NCI-H187 treated with DMSO at 0.1 percent for 48 hours (cell line): Measurements from ENCODE around the gene GCNT1.
"Not testable (repeated sequence)": the region's sequence is repeated elsewhere in the genome, so short reads cannot be mapped to it uniquely, and the experiment has no call there.

Source experiments
- DNase-seq: peaks from one replicate; lab custom pipeline; 2025; lab: John Stamatoyannopoulos, UW

Gene GCNT1

DNA sequence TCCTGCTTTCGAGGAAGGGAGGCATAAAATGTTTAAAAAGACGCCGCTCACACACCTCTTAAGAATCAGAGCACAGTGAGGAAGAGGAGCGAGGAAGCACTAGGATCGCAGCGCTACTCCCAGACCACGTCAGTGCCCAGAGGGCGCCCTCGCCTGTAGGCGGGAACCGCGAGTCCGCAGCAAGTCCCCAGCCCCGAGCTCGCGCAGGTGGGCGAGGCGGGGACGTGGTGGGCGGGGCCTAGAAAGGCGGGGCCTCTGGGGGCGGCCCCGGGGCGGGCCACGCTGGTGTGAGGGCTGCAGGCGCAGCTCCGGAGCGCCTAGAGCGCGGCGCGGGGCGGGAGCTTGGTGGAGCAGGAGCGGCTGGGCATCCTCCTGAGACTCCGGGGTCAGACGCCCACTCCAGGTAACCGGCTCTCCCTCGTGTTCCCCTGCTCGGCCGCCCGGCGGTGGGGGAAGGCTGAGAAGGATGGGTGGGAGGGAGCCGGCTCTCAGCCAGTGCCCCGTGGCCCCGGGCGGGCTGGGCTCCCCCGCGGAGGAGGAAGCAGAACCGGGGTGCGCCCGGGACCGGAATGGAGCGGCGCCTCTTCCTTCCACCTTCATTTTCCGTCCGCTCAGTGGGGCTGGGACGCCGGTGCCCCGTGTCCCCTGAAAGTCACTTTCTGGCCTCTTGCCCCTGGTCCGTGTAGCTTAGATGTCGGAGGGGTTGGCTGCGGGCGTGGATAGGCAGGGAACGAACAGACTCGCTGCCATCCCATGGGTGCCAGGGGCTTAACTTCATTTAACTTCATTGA, at the start of gene GCNT1:
TSS of gene GCNT1 (plus strand) at position 280 of the 791 bp plus-strand sequence. CDS start 43,200 bp downstream, outside the sequence.
- no peak for DNase-seq

- no peak for DNase-seq
Observed at GRCh38 chr9:76412638-76413037, 46.3 kb upstream of the GCNT1 start.

DNA sequence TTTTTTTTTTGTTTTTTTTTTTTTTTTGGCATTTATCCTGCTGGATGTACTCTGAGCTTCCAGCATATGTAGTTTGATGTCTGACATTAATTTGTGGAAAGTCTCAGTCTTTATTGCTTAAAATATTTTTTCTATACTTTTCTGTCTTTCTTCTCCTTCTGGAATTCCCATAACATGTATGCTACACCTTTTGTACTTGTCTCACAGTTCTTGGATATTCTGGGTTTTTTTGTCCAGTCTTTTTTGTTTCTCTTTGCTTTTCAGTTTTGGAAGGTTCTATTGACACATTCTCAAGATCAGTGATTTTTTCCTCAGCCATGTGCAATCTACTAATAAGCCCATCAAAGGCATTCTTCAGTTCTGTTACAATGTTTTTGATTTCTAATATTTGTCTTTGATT, 45.3 kb upstream of the GCNT1 start:
- no peak for DNase-seq

GRCh38 chr9:76414661-76415060, 44.3 kb upstream of the GCNT1 start:
- no peak for DNase-seq

- DNase-seq = no peak
Observed at GRCh38 chr9:76415154-76415553, 43.8 kb upstream of the GCNT1 start.

DNA sequence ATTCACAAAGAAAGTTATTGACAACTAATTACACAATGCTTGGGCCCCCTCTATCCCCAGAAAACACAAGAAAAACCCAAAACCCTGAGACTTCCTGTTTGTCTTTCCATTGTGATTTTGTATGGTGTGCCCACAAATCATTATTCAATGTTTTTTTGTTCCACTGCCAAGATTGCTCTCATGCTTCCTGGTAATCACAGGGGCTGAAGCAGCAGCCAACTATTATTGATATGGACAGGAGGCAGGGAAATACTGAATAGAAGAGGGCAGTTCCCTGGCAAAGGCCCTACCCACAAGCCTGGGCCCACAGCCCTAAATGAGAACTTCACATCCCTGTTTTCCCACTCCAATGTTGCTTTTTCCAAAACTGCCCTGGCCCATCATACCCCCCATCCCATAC, 43.3 kb upstream of the GCNT1 start:
- no peak for DNase-seq

GRCh38 chr9:76417394-76417793, 41.6 kb upstream of the GCNT1 start:
- DNase-seq = no peak

DNA sequence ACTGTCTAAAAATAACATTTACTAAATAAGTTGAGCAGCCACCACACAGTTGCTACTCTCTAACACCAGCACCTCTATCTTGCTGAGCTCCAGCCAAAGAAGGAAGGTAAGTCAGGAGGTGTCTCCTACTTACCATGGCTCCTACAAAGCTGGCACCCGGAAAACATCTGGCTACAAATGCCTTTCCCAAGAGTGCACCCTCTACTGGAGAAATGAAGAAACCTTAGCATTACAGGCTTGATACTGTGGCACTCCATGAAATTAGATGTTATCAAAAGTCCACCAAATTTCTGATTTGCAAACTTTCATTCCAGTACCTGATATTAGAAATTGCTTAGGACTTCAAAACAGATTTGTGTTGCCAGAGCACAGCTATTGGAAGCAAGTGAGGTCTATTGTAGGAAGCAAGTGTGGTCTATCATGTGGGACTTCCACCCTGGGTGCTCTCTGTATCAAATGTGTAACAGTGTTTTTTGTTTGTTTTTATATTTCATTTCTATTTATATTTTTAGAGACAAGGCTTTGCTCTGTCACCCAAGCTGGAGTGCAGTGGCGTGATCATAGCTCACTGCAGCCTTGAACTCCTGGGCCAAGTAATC, 39.1 kb upstream of the GCNT1 start:
- DNase-seq = no peak

DNA sequence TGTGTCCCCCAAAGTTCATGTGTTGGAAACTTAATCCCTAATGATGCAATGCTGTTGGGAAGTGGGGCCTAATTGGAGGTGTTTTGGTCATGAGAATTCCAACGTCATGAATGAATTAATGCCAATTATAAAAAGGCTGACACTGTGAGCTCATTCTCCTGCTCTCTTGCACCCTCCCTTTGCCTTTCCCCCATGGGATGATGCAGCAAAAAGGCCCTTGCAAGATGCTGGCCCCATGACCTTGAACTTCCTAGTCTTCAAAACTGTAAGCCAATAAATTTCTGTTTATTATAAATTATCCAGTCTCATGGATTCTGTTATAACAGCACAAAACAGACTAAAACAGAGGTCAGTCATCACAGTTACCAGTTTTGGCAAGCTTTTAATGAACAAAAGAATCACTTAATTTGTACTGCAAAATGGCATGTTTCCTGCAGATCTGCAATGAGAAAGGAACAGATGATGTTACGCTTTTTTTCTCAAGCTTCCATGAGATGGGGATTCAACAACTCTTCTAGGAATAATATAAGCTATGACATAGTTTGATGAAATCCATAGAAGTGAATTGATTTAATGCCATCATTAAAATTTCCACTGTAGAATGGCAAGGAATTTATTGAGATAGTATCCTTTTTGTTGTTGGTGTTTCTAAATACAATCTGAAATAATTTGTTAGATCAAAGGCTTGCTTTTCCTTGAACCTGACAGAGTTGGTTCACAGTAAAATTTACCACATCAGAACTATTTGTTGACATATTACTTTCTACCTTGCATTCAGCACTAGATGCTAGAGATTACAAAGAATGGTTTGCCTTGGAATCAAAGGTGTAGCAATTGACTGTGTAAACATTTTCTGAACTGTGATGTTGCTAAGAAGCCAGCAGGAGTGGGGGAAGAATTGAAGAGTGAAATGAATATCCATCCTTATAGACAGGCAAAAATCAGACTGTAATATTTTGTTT, 35.5 kb upstream of the GCNT1 start:
- no peak for DNase-seq

- DNase-seq = no peak
Observed at GRCh38 chr9:76424491-76424890, 34.5 kb upstream of the GCNT1 start.

DNA sequence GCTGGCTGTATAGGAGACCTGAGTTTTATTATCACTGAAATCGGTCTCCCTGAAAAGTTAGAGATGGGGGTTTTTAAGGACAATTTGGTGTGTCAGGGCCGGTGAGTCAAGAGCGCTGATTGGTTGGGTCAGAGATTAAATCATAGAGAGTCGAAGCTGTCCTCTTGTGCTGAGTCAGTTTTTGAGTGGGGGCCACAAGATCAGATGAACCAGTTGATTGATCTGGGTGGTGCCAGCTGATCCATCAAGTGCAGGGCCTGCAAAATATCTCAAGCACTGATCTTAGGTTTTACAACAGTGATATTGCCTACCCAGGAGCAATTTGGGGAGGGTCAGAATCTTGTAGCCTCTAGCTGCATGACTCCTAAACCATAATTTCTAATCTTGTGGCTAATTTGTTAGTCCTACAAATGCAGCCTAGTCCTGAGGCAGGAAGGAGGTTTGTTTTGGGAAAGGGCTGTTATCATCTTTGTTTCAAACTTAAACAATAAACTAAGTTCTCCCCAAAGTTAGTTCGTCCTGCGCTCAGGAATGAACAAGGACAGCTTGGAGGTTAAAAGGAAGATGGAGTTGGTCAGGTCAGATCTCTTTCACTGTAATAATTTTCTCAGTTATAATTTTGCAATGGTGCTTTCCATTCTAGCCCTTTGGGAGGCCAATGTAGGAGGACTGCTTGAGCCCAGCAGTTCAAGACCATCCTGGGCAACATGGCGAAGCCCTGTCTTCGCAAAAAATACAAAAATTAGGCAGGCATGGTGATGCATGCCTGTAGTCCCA, 33.1 kb upstream of the GCNT1 start:
- DNase-seq = no peak

- no peak for DNase-seq
Observed at GRCh38 chr9:76426807-76427419, 32.1 kb upstream of the GCNT1 start.

DNA sequence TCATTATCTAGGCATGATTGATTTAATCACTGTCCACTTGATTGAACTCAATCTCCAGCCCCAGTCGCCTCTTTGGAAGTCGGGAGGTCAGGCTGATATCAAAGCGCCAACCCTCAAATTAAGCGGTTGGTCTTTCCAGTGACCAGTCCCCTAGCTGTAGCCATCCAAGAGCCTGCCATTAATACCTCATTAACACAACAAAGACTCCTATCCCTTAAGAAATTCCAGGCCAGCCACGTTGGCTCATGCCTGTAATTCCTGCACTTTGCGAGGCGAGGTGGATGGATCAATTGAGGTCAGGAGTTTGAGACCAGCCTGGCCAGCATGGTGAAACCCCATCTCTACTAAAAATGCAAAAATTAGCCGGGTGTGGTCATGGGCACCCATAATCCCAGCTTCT, 27.4 kb upstream of the GCNT1 start:
- no peak for DNase-seq

- no peak for DNase-seq
Observed at GRCh38 chr9:76433406-76433805, 25.6 kb upstream of the GCNT1 start.

DNA sequence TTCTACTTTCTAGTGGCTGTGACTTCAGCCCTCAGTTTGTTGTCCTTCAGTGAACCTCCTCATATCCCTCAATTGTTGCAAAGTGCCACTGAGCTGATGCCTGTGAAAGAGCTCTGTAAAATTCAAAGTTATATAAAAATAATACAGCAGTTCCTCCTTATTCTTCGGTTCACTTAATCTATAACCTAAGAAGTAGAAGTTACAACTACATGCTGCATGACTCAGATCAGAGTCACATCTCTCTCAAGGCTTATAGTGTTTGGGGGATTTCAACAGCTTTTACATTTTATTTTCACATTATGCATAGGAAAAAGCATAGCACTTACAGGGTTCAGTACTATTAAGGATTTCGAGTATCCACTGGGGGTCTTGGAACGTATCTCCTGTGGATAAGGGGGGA, 25.1 kb upstream of the GCNT1 start:
- DNase-seq = no peak

DNA sequence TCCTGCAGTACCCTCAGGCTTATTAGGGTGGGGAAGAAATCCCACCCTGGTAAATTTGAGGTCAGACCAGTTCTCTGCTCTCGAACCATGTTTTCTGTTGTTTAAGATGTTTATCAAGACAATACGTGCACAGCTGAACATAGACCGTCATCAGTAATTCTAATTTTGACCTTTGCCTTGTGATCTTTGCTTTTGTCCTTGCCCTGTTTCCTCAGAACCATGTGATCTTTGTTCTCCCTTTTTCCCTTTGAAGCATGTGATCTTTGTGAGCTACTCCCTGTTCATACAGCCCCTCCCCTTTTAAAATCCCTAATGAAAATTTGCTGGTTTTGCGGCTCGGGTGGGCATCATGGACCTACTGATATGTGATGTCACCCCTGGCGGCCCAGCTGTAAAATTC, 24.1 kb upstream of the GCNT1 start:
- not testable (repeated sequence) for DNase-seq

DNA sequence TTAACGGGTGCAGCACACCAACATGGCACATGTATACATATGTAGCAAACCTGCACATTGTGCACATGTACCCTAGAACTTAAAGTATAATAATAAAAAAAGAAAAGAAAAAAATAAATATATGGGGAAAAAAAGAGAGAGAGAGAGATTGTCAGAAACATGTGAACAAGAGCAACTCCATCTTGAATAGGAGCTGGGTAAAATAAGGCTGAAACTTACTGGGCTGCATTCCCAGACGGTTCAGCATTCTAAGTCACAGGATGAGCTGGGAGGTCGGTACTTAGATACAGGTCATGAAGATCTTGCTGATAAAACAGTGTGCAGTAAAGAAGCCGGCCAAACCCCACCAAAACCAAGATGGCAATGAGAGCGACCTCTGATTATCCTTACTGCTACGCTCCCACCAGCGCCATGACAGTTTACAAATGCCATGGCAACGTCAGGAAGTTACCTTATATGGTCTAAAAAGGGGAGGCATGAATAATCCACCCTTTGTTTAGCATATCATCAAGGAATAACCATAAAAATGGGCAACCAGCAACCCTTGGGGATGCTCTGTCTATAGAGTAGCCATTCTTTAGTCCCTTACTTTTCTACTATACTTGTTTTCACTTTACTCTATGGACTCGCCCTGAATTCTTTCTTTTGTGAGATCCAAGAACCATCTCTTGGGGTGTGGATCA, 21.8 kb upstream of the GCNT1 start:
- DNase-seq = not testable (repeated sequence)

GRCh38 chr9:76438841-76439588, 20.0 kb upstream of the GCNT1 start:
- no peak for DNase-seq

GRCh38 chr9:76441551-76442322, 17.2 kb upstream of the GCNT1 start:
- no peak for DNase-seq
